Lung (tissue), 12 donors: ENCODE results near the gene ME2. TPM values are rescaled to one million over a fixed set of nuclear protein-coding genes. Genes with fewer than 3 reads are reported as not detected.

ENCODE experiments used
- ATAC-seq: fragments of 200-7000 bp; cut with Tn5 transposase; one replicate; pipeline ENCODE4 v1.9.1; 2020; ENCODE audit warnings: moderate number of reproducible peaks; ENCODE audit not compliant: insufficient read depth, low FRiP score
- DNase-seq, 3 donors: peaks; one replicate each; pipeline ENCODE4 v3.0.0-alpha.2; 2013 to 2017
- H3K27ac ChIP-seq, 2 donors: one replicate each; pipeline ENCODE4 v1.5.1; 2013; ENCODE audit warnings: mild to moderate bottlenecking in 2 of 2, moderate library complexity in 2 of 2, control low read depth in 1 of 2, inconsistent platforms in 1 of 2, low read depth in 1 of 2, low read length in 1 of 2
- H3K27me3 ChIP-seq, 3 donors: one replicate each; pipeline ENCODE4 v1.5.1; 2013; ENCODE audit warnings: low read length in 2 of 3; ENCODE audit not compliant: control insufficient read depth in 3 of 3, insufficient read depth in 3 of 3
- H3K36me3 ChIP-seq, 4 donors: one replicate each; pipeline ENCODE4 v1.5.1; 2013; ENCODE audit warnings: low read length in 4 of 4, mild to moderate bottlenecking in 1 of 4, moderate library complexity in 1 of 4; ENCODE audit not compliant: control insufficient read depth in 4 of 4, insufficient read depth in 4 of 4
- H3K4me1 ChIP-seq, 5 donors: one replicate each; pipeline ENCODE4 v1.5.1; 2013; ENCODE audit warnings: low read length in 5 of 5, mild to moderate bottlenecking in 2 of 5, moderate library complexity in 1 of 5; ENCODE audit not compliant: control insufficient read depth in 5 of 5, insufficient read depth in 5 of 5
- H3K4me3 ChIP-seq: one replicate; pipeline ENCODE4 v1.5.1; 2013; ENCODE audit warnings: mild to moderate bottlenecking, control low read depth, moderate library complexity
- H3K9ac ChIP-seq, 2 donors: one replicate each; pipeline ENCODE4 v1.5.1; 2013; ENCODE audit warnings: low read length in 2 of 2, control low read depth in 1 of 2; ENCODE audit not compliant: insufficient read depth in 1 of 2
- H3K9me3 ChIP-seq, 4 donors: one replicate each; pipeline ENCODE4 v1.5.1; 2013; ENCODE audit warnings: low read length in 3 of 4, mild to moderate bottlenecking in 1 of 4, moderate library complexity in 1 of 4; ENCODE audit not compliant: control insufficient read depth in 4 of 4, insufficient read depth in 3 of 4
- CTCF ChIP-seq: IDR thresholded peaks from 2 replicates; pipeline ENCODE4 v1.5.1; 2012; ENCODE audit warnings: mild to moderate bottlenecking; ENCODE audit errors: control extremely low read depth, extremely low read depth
- WGBS, 2 donors: extraction: QIAGEN DNeasy Blood & Tissue Kit; methylation state at CpG; one replicate each; pipeline ENCODE4 v1.1.7; 2013; 5-methylcytosine and 5-hydroxymethylcytosine counted together
- polyA plus RNA-seq, 2 donors: library from polyadenylated mRNA; stranded (reverse); fragments of 200-250 nt; gene quantifications; one replicate each; pipeline ENCODE4 v1.2.1, GENCODE V29; 2013
- total RNA-seq, 2 donors: library from RNA; depleted of rRNA in 1 of 2; stranded (reverse); fragments of >200 nt in 1 of 2; gene quantifications; one replicate each; pipeline ENCODE4 v1.2.1, GENCODE V29; 2014 to 2021
- donor health status: control.
- donor health status: control.
- donor health status: Bipolar disorder and iron deficiency.
- donor health status: healthy.
- donor health status: DM: yes; HTN: yes; CAD: no.

ME2 gene
- total and polyA plus RNA-seq, 4 donors = 17.9 to 52.0 (median 34.0) TPM

GRCh38 chr18:50981381-50981780 is 102.5 kb downstream of the ME2 start:
- peaks cover 0 to 3% (median 0%) of the 10 kb centered on the region in 5 donors for H3K4me1 ChIP-seq
- H3K9ac ChIP-seq = no peak overlapping the region
- WGBS, 2 donors = 65 to 78% methylated on average over 1 of the region's 1 CpG
- H3K4me3 ChIP-seq = no peak overlapping the region
- H3K27ac ChIP-seq = no peak overlapping the region
- DNase-seq (no peak), ATAC-seq (no peak)
- peaks cover 7 to 29% (median 16%) of the 10 kb centered on the region in 4 donors for H3K36me3 ChIP-seq
- H3K9me3 ChIP-seq = peaks cover 0 to 7% (median 0%) of the 10 kb centered on the region in 4 donors
- no peak for TF ChIP-seq CTCF
- H3K27me3 ChIP-seq = no peaks in the 10 kb centered on the region

GRCh38 chr18:50982086-50982801 is 103.3 kb downstream of the ME2 start:
- Histone ChIP-seq H3K27ac (no peak overlapping the region), H3K9me3 (peaks cover 0 to 4% (median 0%) of the 10 kb centered on the region in 4 donors), H3K4me3 (no peak overlapping the region), H3K4me1 (peaks cover 0 to 3% (median 0%) of the 10 kb centered on the region in 5 donors), H3K27me3 (no peaks in the 10 kb centered on the region), H3K9ac (no peak overlapping the region), H3K36me3 (peaks cover 9 to 21% (median 13%) of the 10 kb centered on the region in 4 donors)
- DNase-seq (no peak), ATAC-seq (no peak)
- TF ChIP-seq CTCF = no peak
- WGBS, 2 donors = 87 to 91% methylated on average over 8 of the region's 8 CpGs

- peaks cover 0 to 3% (median 0%) of the 10 kb centered on the region in 5 donors for H3K4me1 ChIP-seq
- H3K27me3 ChIP-seq = no peaks in the 10 kb centered on the region
- H3K36me3 ChIP-seq = peaks cover 8 to 17% (median 11%) of the 10 kb centered on the region in 4 donors
- DNase-seq (no peak), ATAC-seq (no peak)
- 91 to 97% methylated on average over 3 of the region's 3 CpGs for WGBS, 2 donors
- H3K27ac ChIP-seq = no peak overlapping the region
- H3K9me3 ChIP-seq = peaks cover 0 to 2% (median 0%) of the 10 kb centered on the region in 4 donors
- TF ChIP-seq CTCF = no peak
- H3K9ac ChIP-seq = no peak overlapping the region
- H3K4me3 ChIP-seq = no peak overlapping the region
These were observed 103.9 kb downstream of the ME2 start for GRCh38 chr18:50982802-50983179.
